AG04450 (cell line): Measurements from ENCODE around the gene AHRR. TPM values are rescaled to one million over a fixed set of nuclear protein-coding genes. Genes with fewer than 3 reads are reported as not detected.
"Not testable (repeated sequence)": the region's sequence is repeated elsewhere in the genome, so short reads cannot be mapped to it uniquely, and the experiment has no call there.

Experiments used
- CTCF ChIA-PET: fragments of 300-600, 350-600 bp; formaldehyde crosslinking; extraction: SDS; loops from one replicate; lab custom pipeline; 2022; ENCODE audit warnings: antibody characterized with exemption, inconsistent platforms; lab: Charles Lee
- POLR2A ChIA-PET: fragments of 350-600 bp; formaldehyde crosslinking; extraction: SDS; loops from one replicate; lab custom pipeline; 2021; ENCODE audit warnings: antibody characterized with exemption, inconsistent platforms; lab: Yijun Ruan, JAX
- DNase-seq: peaks from one replicate; pipeline ENCODE4 v3.0.0-alpha.2; 2011; ENCODE audit warnings: low read depth, low spot score
- H3K27ac ChIP-seq: one replicate; pipeline ENCODE4 v1.5.1; 2012; ENCODE audit warnings: low read depth, low read length, control low read depth
- H3K27me3 ChIP-seq: one replicate; pipeline ENCODE4 v1.6.0; 2012; ENCODE audit warnings: low read length; ENCODE audit not compliant: control insufficient read depth, insufficient read depth
- H3K4me3 ChIP-seq: 2 replicates; pipeline ENCODE4 v1.5.1; 2011; ENCODE audit warnings: mild to moderate bottlenecking, low read depth, low read length, control low read depth
- H3K9me3 ChIP-seq: 2 replicates; pipeline ENCODE4 v1.5.1; 2012; ENCODE audit warnings: low read length; ENCODE audit not compliant: control insufficient read depth, insufficient read depth
- polyA plus RNA-seq: library from polyadenylated mRNA; depleted of rRNA; stranded (reverse); fragments of >200 nt; gene quantifications from 2 replicates; pipeline ENCODE4 v1.2.3, GENCODE V29; 2011
- TF ChIP-seq, protein P1 (sequence below): IDR thresholded peaks from 2 replicates; pipeline ENCODE4 v1.5.1; 2011; ENCODE audit warnings: low read depth, low read length, control low read depth, inconsistent platforms

The AHRR gene
- polyA plus RNA-seq, 1 experiment, result 22.3 TPM

DNA sequence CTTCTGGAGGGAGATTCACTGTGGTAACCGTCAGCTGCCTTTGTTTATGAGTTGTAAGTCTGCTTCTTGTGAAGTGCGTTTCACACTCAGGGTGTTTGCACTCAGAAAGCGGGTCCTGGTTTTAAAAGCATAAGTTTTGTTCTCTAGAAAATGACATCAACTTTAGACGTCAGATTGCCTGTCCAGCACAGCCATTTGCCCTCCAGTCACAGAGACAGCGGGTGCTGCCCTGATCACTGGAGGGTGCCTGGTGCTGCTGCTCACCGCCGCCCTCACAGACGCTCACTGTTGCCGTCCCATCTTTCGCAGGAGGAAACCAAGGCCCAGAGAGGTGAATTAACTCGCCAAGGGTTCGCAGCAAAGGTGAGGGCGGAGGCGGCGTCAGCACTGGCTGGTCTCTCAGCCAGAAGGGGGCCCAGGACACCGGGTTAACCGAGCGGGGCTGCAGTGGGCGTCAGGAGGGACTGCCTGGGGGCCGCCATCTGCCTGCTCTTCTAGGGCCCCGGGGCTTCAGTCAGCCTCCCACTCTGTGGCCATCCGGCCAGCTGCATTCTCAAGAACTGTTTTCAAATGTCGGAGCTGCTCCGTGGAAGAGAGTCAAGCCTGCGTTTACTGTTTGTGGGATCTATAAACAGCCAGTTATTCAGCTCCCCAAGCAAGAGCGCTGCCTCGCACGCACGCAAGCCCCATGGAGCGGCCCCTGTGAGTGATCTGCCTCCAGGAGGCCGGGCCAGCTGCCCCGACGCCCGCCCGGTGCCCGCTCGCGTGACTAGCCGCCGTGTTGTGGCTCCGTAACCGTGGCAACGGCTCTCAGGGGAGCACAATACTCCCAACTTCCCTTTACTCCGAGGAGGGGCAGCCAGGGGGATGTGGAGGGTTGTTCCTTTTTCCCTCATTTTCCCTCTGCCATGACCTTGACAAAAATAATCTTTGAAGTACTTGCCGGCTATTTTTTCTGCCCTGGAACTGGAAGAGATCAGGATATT, 78.1 kb downstream of the AHRR start:
- ChIA-PET CTCF (no interaction called here), POLR2A (interaction anchor here (0.7 to 2.0 kb wide), 8 partner anchors 12 to 31 kb away, joined by 3 to 20 read pairs (median 4); no protein-coding TSS in a partner anchor)
- TF ChIP-seq, protein P1, sequence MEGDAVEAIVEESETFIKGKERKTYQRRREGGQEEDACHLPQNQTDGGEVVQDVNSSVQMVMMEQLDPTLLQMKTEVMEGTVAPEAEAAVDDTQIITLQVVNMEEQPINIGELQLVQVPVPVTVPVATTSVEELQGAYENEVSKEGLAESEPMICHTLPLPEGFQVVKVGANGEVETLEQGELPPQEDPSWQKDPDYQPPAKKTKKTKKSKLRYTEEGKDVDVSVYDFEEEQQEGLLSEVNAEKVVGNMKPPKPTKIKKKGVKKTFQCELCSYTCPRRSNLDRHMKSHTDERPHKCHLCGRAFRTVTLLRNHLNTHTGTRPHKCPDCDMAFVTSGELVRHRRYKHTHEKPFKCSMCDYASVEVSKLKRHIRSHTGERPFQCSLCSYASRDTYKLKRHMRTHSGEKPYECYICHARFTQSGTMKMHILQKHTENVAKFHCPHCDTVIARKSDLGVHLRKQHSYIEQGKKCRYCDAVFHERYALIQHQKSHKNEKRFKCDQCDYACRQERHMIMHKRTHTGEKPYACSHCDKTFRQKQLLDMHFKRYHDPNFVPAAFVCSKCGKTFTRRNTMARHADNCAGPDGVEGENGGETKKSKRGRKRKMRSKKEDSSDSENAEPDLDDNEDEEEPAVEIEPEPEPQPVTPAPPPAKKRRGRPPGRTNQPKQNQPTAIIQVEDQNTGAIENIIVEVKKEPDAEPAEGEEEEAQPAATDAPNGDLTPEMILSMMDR, result 0 out of 2 replicates have a peak, but pooled peaks have one; percentile 0
- H3K27me3 ChIP-seq, result no peaks in the 10 kb centered on the region
- no peak overlapping the region for H3K4me3 ChIP-seq
- peak; percentile 95 for DNase-seq
- no peaks in the 10 kb centered on the region; the same call in 1 of the 2 replicates for H3K9me3 ChIP-seq
- peak overlapping the region; percentile 100 for H3K27ac ChIP-seq

GRCh38 chr5:400282-401145, 79.0 kb downstream of the AHRR start:
- TF ChIP-seq, protein P1, result no peak
- Histone ChIP-seq H3K9me3 (no peaks in the 10 kb centered on the region; the same call in 1 of the 2 replicates), H3K27ac (peak overlapping the region; percentile 100), H3K4me3 (peak overlapping the region; percentile 31; the same call in 1 of the 2 replicates), H3K27me3 (no peaks in the 10 kb centered on the region)
- POLR2A ChIA-PET, result interaction anchor here (0.9 to 2.0 kb wide), 6 partner anchors 14 to 32 kb away, joined by 3 to 20 read pairs (median 4); no protein-coding TSS in a partner anchor
- no peak for DNase-seq
- CTCF ChIA-PET, result no interaction called here

DNA sequence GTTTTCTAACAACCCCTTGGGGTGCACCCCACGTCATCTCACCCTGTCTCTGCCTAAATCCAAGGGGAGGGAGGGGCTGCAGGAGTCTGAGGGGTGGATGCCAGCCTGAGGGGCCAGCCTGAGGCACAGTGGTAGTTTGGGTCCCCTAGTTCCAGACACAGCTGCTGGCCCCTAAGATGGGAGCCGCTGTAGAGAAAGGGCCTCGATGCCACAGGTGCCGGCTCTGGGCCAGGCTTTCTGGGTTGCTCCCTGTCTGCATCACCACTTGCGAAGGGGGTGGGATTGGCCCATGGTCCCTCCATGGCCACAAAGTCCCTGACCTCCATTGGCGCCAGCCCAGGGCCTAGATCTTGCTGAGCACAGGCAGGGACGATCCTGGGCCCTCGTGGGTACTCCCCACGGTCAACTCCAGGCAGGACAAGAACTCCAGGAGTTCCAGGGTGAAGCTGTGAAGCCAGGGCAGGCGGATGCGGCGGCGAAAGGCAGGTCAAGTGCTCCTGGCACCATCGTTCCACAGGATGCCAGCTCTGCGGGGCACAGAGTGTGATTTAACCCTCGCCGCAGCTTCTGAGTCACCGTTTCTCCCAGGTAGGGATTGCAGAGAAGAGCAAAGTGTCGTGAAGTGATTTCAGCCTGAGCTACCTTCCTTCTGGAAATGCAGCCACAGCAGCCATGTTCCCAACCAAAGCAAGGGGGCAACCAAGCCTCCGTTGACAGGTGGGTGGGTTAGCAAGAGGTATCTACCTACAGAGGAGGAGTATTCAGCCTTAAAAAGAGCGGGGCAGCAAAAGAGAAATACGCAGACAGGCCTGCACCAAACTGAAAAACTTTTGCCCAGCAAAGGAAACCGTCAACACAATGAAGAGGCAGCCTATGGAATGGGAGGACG, 79.9 kb downstream of the AHRR start:
- DNase-seq, result no peak
- TF ChIP-seq, protein P1, result no peak
- H3K27ac ChIP-seq, result peak overlapping the region; percentile 97
- H3K9me3 ChIP-seq, result no peaks in the 10 kb centered on the region; the same call in 1 of the 2 replicates
- no peaks in the 10 kb centered on the region for H3K27me3 ChIP-seq
- ChIA-PET POLR2A (interaction anchor here (2.0 kb wide), 1 partner anchor 23 kb away, joined by 8 read pairs; no protein-coding TSS in a partner anchor), CTCF (no interaction called here)
- no peak overlapping the region for H3K4me3 ChIP-seq

- CTCF ChIA-PET, DNase-seq, H3K27me3 ChIP-seq, POLR2A ChIA-PET, H3K4me3 ChIP-seq, H3K27ac ChIP-seq, H3K9me3 ChIP-seq: not testable (repeated sequence)
Observed at GRCh38 chr5:402219-402614, 80.7 kb downstream of the AHRR start.
